ENCODE results near the gene SUN2. TPM values are rescaled to one million over a fixed set of nuclear protein-coding genes. Genes with fewer than 3 reads are reported as not detected.
A peak's percentile ranks its signal among the peaks of the same experiment; 100 is the strongest.

The SUN2 gene
- total and polyA plus RNA-seq, 2 of the 13 experiments (the other 11 are each of a cell fraction or from before 2014, with no cell fraction given): 45.6 to 56.6 TPM

- TF ChIP-seq TOE1 (CRISPR knock-in tag; IDR thresholded peaks at IDR 0.05) (no peak), SRSF9 (IDR thresholded peaks at IDR 0.05; ENCODE audit: borderline replicate concordance, insufficient read depth, low read depth, low read length, poor library complexity, severe bottlenecking) (no peak), KDM1A (CRISPR knock-in tag; IDR thresholded peaks at IDR 0.05) (no peak), ZBTB37 (CRISPR knock-in tag; IDR thresholded peaks at IDR 0.05) (no peak), ZSCAN12 (CRISPR knock-in tag; IDR thresholded peaks at IDR 0.05) (no peak), GFI1 (CRISPR knock-in tag; IDR thresholded peaks at IDR 0.05; ENCODE audit: borderline replicate concordance) (peak; percentile 23; the same call in 1 of the 2 replicates), TBL1XR1 (IDR thresholded peaks at IDR 0.05; ENCODE audit: borderline replicate concordance, low read length, partially characterized antibody) (peak; percentile 42), PBX3 (CRISPR knock-in tag; IDR thresholded peaks at IDR 0.05; ENCODE audit: borderline replicate concordance) (peak; percentile 99; the same call in 1 of the 2 replicates), POLR2AphosphoS2 (IDR thresholded peaks at IDR 0.05; ENCODE audit: low read depth, low read length) (no peak), SNRNP70 (IDR thresholded peaks at IDR 0.05; ENCODE audit: low read depth, low read length) (no peak), ZNF777 (CRISPR knock-in tag; IDR thresholded peaks at IDR 0.05) (no peak), FUBP1 (CRISPR knock-in tag; IDR thresholded peaks at IDR 0.05; ENCODE audit: borderline replicate concordance) (no peak), ZNF207 (IDR thresholded peaks at IDR 0.05; ENCODE audit: borderline replicate concordance) (no peak), AGO1 (IDR thresholded peaks at IDR 0.05; ENCODE audit: low read depth, low read length, poor library complexity, severe bottlenecking) (no peak), ZNF816 (CRISPR knock-in tag; IDR thresholded peaks at IDR 0.05; ENCODE audit: borderline replicate concordance) (no peak), ZNF333 (CRISPR knock-in tag; IDR thresholded peaks at IDR 0.05; ENCODE audit: borderline replicate concordance) (no peak), KMT2A (CRISPR knock-in tag; IDR thresholded peaks at IDR 0.05) (no peak), ZEB1 (IDR thresholded peaks at IDR 0.05; ENCODE audit: insufficient replicate concordance, low read depth) (no peak), MTA3 (CRISPR knock-in tag; IDR thresholded peaks at IDR 0.05) (no peak)
- TF ChIP-seq, protein P1, sequence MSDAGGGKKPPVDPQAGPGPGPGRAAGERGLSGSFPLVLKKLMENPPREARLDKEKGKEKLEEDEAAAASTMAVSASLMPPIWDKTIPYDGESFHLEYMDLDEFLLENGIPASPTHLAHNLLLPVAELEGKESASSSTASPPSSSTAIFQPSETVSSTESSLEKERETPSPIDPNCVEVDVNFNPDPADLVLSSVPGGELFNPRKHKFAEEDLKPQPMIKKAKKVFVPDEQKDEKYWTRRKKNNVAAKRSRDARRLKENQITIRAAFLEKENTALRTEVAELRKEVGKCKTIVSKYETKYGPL (CRISPR knock-in tag; IDR thresholded peaks at IDR 0.05): no peak
Measured at GRCh38 chr22:38705235-38706100, 50.3 kb downstream of the SUN2 start, which contains the start of gene GTPBP1 (continued).

Data from HepG2 (cell line).